NCI-H82 (cell line): ENCODE results near the gene STK24.
"Not testable (repeated sequence)": the region's sequence is repeated elsewhere in the genome, so short reads cannot be mapped to it uniquely, and the experiment has no call there.

ENCODE experiments used
- DNase-seq: peaks from one replicate; lab custom pipeline; 2025; lab: John Stamatoyannopoulos, UW

STK24 gene

GRCh38 chr13:98434060-98434459, 142.8 kb downstream of the STK24 start:
- no peak for DNase-seq

- no peak for DNase-seq
Measured at GRCh38 chr13:98433654-98434053, 143.3 kb downstream of the STK24 start.

DNA sequence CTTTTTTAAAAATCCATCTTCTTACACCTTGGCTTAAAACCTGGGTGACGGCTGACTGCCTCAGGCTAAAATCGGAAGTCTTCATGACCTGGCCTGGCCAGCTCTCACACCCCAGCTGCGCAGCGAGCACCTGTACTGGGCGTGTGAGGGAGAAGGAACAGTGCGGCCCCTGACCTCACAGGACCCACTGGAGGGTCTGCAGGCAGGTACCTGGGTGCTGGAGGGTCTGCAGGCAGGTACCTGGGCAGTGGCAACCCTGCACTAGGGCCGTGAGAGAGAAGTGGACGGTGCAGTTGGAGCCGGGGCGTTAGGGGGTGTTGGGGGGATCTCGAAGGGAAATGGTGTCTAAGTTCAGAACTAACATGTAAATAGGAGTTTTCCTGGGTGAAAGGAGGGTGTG, 144.3 kb downstream of the STK24 start:
- no peak for DNase-seq

- no peak for DNase-seq
Measured at GRCh38 chr13:98429977-98430736, 146.8 kb downstream of the STK24 start.

GRCh38 chr13:98429531-98429930, 147.4 kb downstream of the STK24 start:
- no peak for DNase-seq

DNA sequence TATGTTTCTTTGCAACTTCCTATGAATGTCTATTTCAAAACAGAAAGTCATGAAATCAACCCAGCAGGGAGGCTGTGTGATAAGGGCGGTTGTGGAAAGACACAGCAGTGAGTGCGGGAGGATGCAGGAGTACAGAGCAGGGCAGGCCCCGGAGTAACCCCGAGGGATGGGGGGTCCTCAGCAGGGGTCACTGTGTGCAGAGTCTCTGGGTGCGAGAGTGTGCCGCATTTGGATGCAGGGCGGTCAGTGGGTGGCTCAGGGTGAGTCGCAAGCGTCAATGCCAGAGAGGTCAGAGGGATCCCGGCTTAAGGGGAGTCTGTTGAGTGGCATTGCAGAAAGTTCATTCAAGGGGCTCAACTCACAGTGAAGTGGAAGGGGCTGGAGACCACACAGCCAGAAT, 147.8 kb downstream of the STK24 start:
- DNase-seq, result no peak

- no peak for DNase-seq
Measured at GRCh38 chr13:98428256-98428966, 148.5 kb downstream of the STK24 start.

DNA sequence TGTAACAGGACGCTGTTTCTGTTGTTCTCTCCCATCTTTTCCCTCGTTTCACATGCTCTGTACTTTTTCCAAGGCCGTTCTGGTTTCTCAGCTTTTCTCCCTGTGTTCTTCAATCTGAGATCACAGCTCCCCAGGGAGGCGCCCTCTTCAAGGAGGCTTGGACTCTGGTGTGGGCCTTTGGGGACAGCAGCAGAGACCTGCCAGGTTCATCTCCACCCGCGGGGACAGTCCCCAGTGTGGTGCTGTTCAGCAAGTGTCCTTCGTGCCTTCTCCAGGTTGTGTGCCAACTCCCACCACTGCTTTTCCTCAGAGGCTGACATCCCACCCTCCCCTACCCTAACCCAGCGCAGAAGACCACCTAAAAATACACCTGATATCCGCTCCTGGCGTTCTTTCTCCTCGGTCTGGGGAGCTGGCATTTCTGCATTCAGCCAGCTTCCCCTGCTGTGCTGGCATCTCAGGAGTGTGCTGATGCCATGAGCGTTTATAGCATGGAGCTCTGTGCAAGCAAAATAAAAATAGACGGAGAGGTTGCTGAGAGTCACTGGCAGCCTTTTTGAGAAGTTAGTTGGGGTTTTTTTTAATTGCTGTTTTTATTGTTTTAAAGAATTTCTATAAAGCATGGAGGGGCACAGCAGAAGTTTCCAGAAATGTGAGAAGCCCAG, 149.4 kb downstream of the STK24 start:
- DNase-seq, result no peak

- DNase-seq, result no peak
Measured at GRCh38 chr13:98423417-98423816, 153.5 kb downstream of the STK24 start.

DNA sequence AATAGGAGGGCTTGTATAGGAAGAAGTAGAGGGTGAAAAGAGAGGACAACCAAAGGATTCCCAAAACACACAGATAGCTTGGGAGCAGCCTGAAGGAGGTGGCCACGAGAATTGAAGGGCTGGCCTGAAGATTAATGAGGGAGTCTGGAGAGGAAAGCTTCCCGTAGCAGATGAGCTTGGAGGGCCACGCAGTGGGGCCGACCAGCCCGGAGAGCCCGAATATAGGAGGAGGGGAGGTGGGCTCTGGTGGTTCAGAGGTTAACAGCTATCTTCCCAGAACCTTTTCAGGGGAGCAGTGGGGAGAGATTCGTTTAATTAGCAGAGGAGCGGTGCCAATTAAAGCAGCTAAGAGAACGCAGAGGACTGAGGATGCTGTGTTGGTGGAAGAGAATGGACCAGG, 154.9 kb downstream of the STK24 start:
- DNase-seq, result no peak

- no peak for DNase-seq
Measured at GRCh38 chr13:98420554-98421175, 156.2 kb downstream of the STK24 start.

GRCh38 chr13:98419786-98420553, 156.9 kb downstream of the STK24 start:
- DNase-seq, result no peak

GRCh38 chr13:98416408-98416807, 160.5 kb downstream of the STK24 start:
- no peak for DNase-seq

DNA sequence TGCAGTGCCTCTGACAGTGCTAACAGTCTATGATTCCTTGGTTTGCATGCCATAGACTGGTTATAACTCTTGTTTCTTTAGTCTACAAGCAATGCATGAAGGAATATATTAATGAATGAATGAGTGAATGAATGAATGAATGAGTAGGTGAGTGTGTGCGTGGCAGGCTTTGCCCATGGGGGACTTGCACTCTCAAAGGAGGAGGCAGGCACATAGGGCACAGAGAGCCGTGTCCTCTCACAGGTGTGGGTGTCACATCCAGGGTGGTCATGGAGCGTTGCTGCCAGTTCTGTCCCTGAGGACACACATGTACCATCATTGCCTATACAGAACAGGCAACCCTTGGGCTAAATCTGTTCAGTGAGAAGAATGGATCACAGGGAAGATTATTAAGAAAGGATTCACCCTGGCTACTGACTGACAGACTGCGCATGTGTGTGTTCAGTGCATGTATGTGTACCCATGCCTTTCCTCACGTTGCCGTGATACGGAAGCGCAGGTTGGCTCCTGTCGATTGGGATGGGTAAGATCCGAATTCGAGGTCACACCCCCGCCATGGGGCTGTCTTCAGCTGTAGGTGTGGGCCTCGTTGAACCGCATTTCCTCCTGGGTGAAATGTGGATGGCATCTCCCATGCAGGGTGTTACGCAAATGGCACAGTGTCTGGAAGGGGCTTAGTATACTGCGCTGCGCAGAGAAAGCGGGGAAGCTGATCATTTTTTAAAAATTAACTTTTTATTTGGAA, 161.4 kb downstream of the STK24 start:
- DNase-seq, result no peak

DNA sequence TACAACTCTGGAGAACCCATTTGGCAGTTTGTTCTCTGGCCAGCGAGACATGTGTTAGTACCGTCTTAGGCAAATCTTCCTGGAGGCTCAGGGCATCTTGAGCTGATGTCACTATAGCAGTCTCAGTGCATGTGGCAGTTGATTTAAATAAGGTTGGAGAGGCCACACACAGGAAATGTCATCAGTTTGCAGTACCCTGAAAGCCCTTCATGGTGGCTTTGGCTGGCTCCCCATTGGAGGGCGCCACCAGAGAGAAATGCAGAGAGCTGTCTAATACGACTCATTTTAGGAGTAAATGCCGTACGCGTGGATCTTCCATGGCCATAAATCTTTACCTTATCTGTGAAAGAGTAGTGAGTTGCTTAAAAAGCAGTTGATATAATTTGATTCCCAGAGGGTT, 163.1 kb downstream of the STK24 start:
- DNase-seq, result no peak

DNA sequence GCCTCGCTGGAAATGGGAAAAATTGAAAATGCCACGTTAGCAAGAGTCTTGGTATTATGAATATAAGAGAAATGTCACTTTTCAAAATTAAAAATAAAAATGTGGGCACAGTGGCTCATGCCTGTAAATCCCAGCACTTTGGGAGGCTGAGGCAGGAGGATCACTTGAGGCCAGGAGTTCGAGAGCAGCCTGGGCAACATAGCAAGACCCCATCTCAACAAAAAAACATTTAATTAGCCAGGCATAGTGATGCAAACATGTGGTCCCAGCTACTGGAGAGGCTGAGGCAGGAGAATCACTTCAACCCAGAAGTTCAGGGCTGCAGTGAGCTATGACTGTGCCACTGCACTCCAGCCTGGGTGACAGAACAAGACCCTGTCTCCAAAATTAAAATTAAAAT, 163.6 kb downstream of the STK24 start:
- not testable (repeated sequence) for DNase-seq

DNA sequence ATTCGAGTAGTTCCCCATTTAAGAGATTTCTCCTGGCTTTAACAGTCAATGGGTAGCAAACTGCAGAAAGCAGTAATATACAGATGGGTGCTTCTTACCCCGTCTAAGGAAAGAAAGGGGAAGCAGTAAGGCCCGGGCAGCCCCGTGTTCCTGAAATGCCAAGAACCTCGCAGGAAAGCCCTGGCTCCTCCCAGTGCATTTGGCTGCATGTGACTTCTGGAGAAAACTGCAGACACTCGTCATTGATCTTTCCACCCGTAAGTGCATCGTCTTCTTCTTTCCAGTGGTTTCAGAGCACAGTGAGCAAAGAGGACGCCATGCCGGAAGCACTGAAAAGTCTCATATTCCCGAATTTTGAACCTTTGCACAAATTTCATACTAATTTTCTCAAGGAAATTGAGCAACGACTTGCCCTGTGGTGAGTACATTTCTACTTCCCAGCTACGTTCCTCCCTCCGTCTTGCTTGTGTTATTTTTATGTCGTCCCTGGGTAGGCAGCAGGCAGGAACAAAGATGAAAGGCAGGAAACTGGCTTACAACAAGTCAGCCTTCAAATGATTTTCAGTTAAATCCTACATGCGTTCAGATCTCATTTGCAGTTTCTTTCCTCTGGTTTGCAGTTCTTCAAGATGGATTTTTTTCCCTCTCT, 165.2 kb downstream of the STK24 start:
- DNase-seq, result no peak

DNA sequence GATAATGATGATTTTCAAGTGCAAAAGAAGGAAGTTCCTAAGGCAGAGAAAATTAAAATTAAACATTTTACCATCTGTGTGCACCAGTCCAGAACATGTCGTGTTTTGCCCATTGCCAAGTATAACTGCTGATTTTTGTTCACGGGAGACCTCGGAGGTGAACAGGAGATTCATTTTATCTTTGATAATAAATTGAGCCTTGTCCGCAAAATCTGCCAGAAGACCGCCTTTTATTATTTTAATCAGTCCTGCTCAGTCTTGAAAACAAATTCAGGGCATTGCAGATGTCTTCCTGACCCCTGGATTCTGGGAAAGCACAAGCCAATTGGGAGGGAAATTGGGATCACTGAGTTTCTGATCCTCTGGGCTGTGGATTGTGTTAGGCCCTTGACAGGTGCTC, 165.9 kb downstream of the STK24 start:
- DNase-seq, result no peak

DNA sequence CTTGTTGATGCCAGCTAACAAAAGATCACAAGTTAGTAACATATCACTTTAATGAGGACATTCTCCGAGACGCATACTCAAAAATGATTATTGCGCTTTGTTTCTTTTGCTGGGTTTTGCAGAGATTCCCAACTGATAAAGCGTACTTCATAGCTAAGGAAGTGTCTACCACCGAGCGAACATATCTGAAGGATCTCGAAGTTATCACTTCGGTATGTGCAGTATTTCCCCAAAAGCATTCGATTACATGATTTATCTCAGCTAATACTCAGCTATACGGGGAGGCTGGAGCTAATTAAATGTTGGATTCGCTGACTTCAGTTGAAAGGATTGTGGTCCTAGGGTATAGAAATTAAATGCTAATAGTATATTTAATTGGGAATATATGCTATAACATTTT, 166.3 kb downstream of the STK24 start:
- DNase-seq, result no peak

GRCh38 chr13:98409281-98409680, 167.6 kb downstream of the STK24 start:
- no peak for DNase-seq

DNA sequence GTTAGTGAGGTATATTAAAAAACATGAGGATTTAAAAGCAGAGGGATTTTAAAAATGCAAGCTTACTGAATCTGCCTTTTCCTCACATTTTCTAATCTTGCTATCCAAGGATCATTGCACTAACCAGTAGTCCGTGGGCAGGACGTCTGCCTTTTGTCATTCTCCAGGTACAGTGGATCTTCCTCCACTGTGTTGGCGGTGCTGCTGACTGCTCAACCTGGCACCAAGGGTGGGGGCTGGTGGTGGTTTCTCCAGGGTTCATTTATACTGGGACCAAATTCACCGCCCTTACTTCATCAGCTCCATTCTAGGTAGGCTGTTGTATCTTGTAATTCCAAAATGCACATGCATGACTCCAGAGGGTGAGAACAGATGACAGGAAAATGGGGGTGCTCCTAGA, 169.3 kb downstream of the STK24 start:
- no peak for DNase-seq
